HG03066 (cell line): ENCODE measurements around the gene OR4D1.

Source experiments
- ATAC-seq: cut with Tn5 transposase; IDR thresholded peaks from one replicate; pipeline ENCODE4 v1.9.1; 2021; ENCODE audit warnings: low read depth; ENCODE audit not compliant: unreplicated experiment

OR4D1 gene

GRCh38 chr17:58153046-58153445, 4.9 kb downstream of the OR4D1 start:
- no peak for ATAC-seq

GRCh38 chr17:58153671-58154070, 5.5 kb downstream of the OR4D1 start:
- ATAC-seq: no peak

- ATAC-seq: no peak
These were observed 8.9 kb downstream of the OR4D1 start for GRCh38 chr17:58156839-58157803.

GRCh38 chr17:58158181-58158580, 10.0 kb downstream of the OR4D1 start:
- no peak for ATAC-seq

- no peak for ATAC-seq
These were observed 13.4 kb downstream of the OR4D1 start for GRCh38 chr17:58161566-58161965.

GRCh38 chr17:58165981-58166380, 17.8 kb downstream of the OR4D1 start:
- no peak for ATAC-seq

GRCh38 chr17:58166682-58167081, 18.5 kb downstream of the OR4D1 start, which contains the start of gene OR4D2:
OR4D2 (plus strand) TSS chr17:58166982; CDS start chr17:58169656, 2,674 bp downstream.
- no peak for ATAC-seq

GRCh38 chr17:58170622-58171021, 22.4 kb downstream of the OR4D1 start:
- ATAC-seq: no peak

GRCh38 chr17:58172369-58173071, 24.3 kb downstream of the OR4D1 start:
- no peak for ATAC-seq

GRCh38 chr17:58174871-58175270, 26.7 kb downstream of the OR4D1 start:
- no peak for ATAC-seq

- no peak for ATAC-seq
These were observed 28.0 kb downstream of the OR4D1 start for GRCh38 chr17:58176200-58176599.

- no peak for ATAC-seq
These were observed 33.6 kb downstream of the OR4D1 start for GRCh38 chr17:58181796-58182195.

GRCh38 chr17:58183514-58183913, 35.3 kb downstream of the OR4D1 start:
- ATAC-seq: no peak

- no peak for ATAC-seq
These were observed 36.3 kb downstream of the OR4D1 start for GRCh38 chr17:58184308-58184985.

GRCh38 chr17:58184986-58185761, 37.0 kb downstream of the OR4D1 start:
- ATAC-seq: no peak

- ATAC-seq: no peak
These were observed 38.4 kb downstream of the OR4D1 start for GRCh38 chr17:58186591-58186990.

GRCh38 chr17:58187063-58187462, 38.9 kb downstream of the OR4D1 start:
- ATAC-seq: no peak

- ATAC-seq: no peak
These were observed 39.5 kb downstream of the OR4D1 start for GRCh38 chr17:58187675-58188074.

GRCh38 chr17:58189436-58190146, 41.4 kb downstream of the OR4D1 start:
- no peak for ATAC-seq
